ENCODE results near the gene MYOM1.
"Not testable (repeated sequence)": the region's sequence is repeated elsewhere in the genome, so short reads cannot be mapped to it uniquely, and the experiment has no call there.

The MYOM1 gene

DNA sequence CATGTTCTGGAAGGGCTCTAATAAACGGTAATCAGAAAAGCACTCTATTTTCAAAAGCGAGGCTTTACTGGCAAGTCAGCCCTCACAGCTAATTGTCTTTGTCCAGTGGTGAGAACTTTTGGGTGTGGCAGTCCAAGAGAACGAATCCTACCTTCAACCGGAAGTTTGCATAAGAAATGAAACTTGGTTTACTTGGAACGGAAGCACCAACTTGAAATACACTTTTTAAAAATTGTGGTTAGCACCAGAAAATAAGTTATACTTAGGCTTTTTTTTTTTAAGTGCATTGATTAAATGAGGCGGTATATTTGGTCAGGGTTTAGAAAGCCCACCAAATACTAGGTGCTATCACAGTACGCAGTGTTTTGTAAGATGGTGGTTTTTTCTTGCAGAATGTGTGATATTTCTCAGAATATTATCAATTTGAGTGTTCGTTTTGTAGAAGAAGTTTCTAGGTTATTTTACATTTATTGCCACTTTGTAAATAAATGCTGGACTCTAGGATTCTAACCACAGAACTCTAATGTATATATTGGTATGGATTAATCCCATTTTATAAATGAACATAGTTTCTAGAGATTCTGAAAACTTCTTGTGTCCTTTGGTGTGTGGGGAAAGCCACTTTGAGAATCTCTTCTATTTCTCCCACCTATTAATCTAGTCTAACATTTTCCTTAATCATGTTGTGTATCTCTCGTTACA lies 29.0 kb upstream of the MYOM1 start:
- peak; percentile 83 for DNase-seq

DNA sequence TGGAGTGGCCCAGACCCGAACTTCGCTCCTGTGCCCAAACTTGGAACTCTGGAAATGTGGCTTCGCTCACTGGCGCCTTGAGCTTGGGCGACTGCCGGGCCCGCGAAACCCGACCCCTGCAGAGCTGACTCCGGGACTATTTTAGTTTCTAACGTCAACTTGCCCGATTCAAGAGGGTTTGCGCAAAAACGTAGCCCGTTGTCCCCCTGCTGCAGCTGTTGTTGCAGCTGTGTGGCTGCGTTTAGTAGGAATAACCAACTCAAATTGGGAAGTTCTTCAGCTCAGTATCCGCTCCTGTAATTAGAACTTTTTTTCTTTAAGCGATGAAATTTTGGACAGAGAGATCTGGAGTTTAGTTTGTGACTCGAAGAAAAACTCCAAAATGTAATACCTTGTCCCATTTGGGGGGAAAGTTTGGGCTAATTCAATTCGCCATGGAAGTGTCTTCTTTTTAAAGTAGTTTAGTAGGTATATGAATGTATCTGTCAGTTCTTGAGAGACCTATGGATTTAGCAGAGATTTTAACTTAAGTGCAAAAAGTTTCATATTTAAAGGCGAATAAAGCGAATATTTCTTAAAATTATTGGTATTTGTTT lies 28.4 kb upstream of the MYOM1 start:
- no peak for DNase-seq

DNA sequence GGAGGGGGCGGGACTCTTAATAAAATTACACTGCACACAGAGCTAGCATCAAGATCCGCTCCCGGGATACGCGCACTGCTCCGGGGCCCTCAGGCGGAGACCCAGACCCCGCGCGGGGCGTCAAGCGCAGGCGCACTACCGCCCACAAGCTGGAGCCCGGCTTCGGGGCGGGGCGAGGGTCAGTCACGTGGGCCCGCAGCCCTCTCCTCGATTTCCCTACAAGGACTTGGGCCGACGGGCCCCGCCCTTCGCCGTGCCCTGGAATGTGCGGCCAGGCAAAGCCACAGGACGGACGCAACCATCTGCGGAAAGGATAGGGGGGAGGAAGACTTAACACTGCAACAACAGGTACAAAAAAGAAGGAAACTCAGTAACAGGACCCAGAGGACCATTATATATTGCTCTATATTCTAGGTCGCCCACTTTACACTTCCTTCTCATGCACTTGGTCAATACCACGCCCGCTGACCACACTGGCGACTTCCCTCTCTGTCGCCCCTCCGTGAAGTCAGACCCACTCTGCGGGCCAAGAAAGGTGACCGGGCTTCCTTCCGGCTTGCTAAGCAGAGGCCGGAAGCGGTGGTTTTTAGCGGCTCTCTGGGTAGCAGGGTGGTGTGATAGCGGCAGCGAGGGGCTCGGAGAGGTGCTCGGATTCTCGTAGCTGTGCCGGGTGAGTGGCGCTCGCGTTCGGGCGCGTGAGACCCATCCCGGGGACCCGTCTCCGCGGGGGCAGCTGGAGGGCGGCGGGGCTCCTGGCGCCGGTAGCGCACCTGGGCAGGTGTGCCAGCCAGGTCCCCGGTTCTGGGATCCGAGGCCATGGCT lies 27.7 kb upstream of the MYOM1 start, which contains the start of gene MYL12A:
MYL12A (plus strand) TSS at position 562 of the 822 bp plus-strand sequence. CDS start 5,447 bp downstream, outside the sequence.
- peak; percentile 99 for DNase-seq

DNA sequence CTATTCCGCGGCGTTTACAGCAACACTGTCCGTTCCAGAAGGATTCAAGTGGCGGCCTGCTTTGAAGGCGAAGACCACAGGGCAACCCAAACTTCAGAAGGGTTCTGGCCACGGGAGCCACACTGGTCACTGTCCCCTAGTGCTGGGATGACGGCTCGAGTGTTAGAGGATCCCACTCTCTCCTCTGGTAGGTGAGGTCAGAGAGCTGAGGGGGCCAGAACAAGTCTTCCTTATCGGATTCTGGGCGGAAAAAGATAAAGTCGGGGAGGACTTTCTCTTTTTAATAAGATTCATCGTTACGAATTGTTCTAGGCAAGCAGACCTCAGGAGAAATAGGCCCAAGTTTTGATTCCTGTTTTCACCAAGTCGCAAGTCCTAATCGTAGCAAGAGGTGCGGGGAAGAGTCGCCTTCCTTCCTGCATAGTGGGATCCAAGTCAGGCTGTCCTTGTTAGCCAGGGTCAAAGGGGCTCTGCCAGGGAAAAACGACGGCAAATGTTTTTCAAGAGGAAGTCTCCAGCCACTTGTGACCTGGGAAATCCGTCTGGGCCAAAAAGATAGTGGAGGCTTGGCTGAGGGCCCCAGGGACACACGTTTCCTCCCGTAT lies 27.0 kb upstream of the MYOM1 start:
- no peak for DNase-seq

DNA sequence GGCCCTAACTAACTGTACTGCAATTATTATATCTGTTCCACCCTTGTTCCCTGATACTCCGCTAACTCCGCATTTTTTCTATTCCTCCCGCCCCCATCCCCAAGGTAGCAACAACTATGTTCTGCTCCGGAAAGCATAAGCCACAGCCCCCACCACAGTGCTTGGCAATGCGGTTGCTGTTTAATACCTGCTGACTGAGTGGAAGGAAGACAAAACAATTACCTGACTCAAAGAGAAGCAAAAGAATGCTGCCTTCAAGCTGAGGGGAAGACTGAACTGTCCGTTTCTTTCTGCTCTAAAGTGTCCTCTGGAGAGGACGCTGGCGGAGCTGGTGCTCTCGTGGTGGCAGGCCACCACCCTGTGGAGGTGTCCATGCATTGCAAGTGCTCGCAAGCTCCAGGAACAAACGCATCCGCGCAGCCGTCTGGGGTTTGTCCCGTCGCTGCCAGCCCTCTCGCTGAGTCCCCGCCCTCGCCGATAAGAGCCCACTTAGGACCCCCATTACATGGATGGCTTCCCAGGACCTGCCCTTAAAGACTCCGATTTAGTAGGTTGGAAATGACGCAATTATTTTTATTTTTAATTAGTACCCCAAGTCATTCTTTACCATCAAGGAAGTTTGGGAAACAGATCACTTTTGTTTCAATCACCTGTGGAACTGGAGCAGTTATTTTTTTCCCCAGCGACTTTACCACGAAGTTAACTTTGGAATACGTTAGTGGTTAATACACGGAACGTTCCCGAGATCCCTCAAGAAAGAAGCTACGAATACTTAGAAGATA lies 26.3 kb upstream of the MYOM1 start:
- DNase-seq: peak; percentile 91

DNA sequence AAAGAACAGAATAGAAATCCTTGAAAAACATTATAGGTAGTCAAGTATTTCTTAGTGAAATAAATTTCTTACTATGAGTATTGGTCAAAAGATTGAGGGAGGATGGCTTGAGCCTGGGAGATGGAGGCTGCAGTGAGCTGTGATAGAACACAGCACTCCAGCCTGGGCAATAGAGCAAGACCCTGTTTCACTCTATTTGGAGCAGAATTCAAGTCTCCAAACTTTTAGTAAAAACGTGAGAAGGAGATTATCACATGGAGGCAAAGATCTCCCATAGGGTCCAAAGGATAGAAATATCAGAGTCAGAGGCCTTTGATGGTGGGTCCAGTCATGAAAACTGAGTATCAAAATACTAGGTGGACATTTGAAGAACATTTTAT lies 25.4 kb upstream of the MYOM1 start:
- no peak for DNase-seq

DNA sequence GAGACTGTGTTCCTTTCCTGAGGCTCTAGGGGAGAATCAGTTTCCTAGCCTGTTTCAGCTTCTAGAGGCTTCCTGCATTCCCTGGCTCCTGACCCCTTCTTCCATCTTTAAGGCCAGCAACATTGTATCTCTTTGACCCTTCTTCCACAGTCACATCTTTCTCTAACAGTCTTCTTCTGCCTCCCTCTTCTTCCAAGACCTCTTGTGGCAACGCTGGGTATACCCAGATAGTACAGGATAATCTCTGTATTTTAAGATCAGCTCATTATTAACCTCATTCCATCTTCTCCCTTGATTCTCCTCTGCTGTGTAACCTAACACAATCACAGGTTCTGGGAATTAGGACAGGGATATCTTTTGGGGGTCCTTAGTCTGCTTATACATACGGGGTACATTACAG lies 19.0 kb upstream of the MYOM1 start:
- DNase-seq: no peak

DNA sequence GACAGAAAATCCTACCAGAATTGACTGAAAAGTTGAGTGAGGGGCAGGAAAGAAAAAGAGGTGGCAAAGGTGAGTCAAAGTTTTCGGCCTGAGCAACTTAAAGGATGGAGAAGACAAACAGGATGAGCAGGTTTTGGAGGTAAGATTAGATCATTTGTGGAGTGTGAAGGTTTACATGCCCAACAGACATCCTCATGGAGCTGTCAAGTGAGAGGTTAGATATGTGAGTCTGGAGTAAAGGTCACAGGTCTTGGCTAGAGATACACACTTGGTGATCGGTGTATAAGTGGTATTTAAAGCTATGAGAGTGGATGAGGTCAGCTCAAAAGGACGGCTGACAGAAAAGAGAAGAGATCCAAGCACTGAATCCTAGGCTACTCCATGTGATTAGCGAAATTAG lies 16.7 kb upstream of the MYOM1 start:
- DNase-seq: no peak

DNA sequence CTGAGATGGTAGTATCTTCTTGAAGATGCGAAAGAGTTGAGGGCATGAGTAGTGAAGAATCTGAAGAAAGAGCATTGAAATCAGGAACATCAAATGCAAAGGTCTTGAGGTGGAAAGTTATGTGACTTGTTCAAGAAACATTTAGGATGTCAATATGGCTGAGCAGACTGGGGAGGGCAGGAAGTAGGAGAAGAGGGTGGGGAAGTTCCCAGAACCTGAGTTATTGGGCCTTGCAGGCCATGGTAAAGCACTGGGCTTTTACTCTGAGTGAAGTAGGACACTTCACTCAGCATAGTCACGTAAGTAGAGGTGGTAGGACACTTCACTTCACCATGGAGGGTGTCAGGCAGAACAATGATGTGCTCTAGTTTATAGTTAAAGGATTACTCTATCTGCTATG lies 16.1 kb upstream of the MYOM1 start:
- no peak for DNase-seq

DNA sequence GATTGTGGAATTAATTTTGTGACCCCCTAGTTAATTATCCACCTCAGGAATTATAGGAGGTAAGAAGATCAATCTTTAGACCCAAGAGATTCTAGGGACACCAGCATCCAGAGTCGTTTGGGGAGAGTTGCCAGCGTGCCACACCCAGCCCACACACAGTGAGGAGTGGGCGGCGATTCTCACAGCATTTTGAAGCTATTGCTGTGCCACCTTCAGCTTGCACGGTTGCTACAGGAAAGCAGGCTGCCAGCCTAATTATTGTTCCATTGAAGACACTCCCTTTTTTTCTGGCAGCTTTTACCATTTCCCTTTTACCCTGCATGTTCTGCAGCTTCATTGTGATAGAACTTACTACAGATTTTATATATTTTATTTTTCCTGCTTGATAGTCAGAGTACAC lies 14.7 kb upstream of the MYOM1 start:
- DNase-seq: no peak

DNA sequence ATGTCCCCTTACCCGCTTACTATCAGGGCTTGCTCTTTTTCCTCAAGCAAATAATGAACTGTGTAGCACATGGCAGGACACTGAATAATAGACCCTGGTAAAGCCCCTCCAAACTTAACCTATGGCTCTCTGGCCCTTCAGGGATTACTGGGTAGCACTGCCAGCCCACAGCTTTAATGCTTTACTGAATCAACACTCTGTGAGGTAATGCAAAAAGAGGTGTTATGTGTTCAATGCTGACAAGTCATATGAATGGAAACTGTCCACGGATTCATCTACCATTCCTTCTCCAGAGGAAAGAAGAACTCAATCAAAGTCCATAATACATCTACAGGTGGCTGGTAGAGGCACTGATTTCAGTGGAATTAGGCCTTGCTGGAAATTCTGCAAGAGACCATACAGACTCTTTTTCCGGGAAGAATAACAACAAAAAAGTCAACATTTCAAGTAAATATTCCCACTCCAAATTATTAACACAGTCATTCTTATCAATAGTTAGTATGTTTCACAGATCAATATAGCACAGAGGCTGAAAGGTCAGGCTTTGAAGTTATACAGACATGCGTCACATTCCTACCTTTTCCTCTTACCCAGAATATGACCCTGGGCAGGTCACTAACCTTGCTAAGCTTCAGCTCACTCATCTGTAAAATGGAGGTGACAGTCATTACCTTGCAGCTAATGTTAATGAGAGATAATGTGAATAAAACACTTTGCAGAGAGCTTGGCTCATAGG lies 13.8 kb upstream of the MYOM1 start:
- DNase-seq: no peak

DNA sequence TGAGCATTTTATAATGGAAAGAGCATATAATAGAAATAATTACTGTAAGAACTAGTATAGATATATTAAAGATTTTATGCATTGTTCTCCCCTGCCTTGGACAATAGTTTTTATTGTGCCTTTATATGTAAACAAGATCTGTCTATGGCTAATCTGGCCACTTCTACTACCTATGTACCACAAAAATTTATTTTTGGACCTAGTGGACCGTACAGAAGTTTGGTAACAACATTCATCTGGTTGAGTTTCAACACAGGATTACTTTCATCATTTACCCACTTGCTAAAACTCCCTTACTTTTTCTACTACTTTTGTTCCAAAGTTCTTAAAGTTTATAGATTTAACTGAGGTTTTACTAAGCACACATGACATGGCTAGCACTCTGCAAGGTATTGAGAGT lies 13.2 kb upstream of the MYOM1 start:
- DNase-seq: no peak

DNA sequence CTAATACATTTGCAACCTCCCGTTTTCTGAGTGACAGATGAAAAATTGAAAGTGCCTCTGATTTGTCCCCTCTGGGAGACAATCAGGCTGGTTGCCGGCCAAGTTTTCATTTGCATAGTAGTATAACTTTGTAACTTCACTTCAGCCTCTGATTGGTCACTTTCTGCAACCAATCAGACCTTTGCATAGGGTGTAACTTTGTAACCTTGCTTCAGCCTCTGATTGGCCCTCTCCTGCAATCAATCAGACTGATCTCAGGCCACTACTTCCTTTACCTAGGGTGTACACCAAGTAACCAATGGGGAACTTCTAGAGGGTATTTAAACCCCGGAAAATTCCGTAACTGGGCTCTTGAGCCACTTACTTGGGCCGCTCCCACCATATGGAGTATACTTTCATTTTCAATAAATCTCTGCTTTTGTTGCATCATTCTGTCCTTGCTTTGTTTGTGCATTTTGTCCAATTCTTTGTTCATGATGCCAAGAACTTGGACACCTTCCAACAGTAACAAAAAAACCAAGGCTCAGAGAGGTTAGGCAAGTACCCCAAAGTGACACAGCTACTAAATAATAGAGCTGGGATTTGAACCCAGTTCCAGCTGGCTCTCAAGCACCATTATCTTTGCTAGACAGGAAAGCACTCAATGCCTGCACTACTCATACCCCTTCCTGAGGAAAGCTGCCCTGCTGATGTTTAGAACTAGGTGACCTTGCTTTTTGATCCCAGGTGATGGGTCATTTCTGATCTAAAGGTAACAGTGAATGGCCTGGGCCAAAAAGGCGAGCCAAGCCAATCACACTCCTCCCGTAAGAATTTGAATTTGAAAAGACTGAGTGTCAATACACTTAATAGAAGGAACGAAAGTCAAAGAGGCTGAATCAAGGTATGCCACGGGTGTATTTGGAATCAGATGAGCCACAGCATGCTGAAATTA lies 10.9 kb upstream of the MYOM1 start:
- DNase-seq: no peak

DNA sequence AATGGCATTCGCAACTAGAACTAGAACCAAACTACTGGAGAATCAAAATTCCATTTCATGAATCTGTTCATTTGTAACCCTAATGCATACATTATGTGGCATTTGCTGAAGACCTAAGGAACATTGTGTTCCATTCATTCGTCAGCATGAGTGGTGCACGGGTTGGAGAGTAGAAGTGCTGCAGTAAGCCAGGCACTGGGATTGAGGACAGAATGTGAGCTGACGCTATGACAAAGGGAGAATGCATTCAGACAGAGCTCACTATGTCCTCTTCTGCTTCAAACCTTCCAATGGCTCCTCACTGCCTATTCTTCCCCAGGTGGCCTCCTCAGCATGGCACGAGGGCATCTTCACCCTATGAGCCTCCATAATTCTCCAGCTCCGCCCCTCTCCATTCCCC lies 6.3 kb upstream of the MYOM1 start:
- no peak for DNase-seq

DNA sequence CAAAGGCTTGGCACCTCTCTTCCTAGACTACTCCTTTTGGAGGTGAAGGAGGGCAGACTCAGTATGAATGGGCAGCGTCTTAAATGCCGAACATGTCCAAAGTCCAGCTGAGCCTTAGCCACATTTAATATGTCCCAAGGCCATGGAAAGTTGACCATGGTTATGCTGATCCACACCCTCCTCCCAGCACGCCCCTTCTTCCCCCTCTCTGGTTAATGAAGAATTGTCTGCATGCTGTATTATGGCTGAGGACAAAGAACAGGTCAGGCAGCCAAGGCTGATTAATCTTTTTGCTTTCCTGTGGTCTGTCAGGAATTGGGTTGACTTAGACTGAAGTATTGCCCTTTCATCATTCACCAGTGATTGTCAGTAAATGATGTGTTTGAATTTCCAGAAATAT lies 5.8 kb upstream of the MYOM1 start:
- no peak for DNase-seq

DNA sequence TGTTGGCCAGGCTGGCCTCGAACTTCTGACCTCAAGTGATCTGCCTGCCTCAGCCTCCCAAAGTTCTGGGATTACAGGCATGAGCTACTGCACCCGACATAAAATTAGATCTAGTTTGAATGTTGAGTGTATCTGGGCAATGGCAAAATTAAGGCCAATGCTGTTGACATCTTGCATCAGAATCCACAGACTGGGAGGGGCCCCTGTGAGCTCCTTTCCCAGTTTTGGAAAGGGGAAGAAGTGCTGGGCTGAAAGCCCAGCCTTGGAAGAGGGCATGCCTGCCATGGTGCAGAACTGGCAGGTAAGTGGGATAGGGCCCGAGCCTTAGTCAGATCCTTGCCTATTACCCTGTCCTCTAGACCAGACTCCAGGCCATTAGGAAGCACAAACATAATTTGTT lies 4.5 kb upstream of the MYOM1 start:
- DNase-seq: no peak

DNA sequence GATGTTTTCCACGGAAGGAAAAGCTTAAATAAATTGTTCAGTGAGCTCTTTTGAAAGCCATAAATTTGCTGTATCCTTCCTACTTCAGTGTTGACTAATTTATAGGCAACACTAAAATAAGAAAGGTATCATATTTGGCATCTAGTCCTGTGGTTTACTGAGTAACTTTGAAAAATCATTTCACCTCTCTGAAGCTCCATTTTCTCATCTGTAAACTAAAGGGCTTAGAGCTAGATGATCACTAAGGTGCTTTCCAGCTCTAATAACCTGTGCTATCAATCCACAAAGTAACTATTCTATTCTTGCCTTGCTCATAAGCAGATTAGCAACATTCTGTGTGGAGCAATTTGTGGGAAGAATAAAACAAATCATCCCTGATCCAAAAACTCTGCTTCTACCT lies 3.6 kb upstream of the MYOM1 start:
- peak; percentile 56 for DNase-seq

DNA sequence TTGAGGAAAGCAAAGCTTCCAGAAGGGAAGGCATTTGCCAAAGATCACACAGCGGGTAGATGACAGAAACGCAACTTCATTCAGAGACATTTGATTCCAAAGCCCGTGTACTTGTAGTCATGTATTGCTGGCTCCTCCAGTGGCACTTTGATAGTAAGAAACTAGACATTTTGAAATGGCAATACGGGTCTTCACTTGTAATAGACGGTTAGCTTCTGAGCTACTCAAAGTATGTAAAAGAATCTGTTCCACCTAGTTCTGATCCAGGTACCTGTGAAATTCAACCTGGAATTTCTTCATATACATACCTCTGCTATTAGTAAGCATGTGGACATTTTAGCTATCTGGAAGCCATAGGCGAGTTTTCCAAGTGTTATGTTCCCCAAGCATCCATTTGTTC lies 1.7 kb upstream of the MYOM1 start:
- no peak for DNase-seq

DNA sequence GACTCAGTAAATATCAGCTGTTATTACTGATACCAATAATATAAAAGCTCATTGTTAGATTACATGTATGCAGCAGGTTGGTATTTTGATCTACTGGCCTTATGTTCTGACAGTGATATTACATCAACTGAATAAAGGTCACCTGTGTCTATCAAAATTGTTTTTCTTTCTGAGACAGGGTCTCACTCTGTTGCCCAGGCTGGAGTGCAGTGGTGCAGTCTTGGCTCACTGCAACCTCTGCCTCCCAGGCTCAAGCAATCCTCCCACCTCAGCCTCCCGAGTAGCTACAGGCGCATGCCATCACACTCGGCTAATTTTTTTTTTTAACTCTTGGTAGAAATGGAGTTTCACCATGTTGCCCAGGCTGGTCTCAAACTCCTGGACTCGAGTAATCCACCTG lies 1.1 kb upstream of the MYOM1 start:
- not testable (repeated sequence) for DNase-seq

DNA sequence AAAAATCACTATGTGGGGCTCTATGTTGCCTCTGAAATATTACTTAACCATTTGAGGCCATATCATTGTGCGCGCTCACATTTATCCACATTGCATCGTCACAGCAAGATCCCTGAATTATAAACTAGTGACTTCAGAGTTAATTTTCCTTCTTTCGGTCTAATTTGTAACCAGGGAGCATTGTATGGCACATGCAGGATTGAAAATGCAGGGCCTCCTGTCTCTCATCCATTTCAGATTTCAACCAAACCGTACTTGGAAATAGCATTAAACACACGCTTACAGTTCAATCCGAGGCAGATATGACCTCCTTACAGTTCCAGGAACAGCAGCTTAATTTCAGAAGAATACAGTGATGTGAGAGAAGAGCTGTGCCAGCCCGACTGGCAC lies 532 bp downstream of the MYOM1 start:
- DNase-seq: no peak

DNA sequence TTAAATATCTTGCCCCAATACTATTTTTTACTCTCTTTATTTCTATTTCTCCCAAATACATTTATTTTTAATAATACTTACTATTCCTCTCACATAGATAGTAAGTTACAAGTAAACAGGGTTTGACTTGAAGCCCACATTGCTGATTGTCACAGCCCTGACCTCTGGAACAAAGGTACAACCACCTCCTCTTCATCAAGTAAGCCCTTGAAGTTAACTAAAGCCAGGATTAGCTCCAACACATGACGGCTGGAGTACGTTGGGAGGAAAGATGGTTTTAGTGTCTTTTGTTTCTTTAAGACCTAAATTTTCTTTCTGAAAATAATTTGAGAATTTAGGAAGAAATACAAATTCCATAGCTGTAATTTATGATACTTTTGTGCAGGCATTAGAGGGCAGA lies 949 bp downstream of the MYOM1 start:
- DNase-seq: no peak
